ENCODE measurements around the gene CEP57L1. TPM values are rescaled to one million over a fixed set of nuclear protein-coding genes. Genes with fewer than 3 reads are reported as not detected.
"Not testable (repeated sequence)": the region's sequence is repeated elsewhere in the genome, so short reads cannot be mapped to it uniquely, and the experiment has no call there.

CEP57L1 gene
- total and polyA plus RNA-seq, 3 donors from 2014 or later, result 32.5 to 50.6 (median 32.7) TPM

DNA sequence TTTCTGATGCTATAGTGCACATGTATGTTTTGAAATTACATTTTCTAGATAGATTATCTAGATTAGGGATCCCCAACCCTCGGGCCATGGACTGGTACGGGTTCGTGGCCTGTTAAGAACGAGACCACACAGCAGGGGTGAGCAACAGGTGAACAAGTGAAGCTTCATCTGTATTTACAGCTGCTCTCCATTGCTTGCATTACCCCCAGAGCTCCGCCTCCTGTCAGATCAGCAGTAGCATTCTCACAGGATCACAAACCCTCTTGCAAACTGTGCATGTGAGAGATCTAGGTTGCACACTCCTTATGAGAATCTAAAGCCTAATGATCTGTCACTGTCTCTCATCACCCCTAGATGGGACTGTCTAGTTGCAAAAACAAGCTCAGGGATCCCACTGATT is 10.4 kb downstream of the CEP57L1 start:
- no peak for DNase-seq
- H3K27ac ChIP-seq, result no peak overlapping the region
- no peaks in the 10 kb centered on the region for H3K4me1 ChIP-seq
- H3K27me3 ChIP-seq, result no peaks in the 10 kb centered on the region
- H3K36me3 ChIP-seq (ENCODE audit: low read depth, missing control alignments), result no peaks in the 10 kb centered on the region
- intact Hi-C loops (cut with DNase I; ENCODE audit: low total_unique reads), result no loop called here
- TF ChIP-seq, protein P1, sequence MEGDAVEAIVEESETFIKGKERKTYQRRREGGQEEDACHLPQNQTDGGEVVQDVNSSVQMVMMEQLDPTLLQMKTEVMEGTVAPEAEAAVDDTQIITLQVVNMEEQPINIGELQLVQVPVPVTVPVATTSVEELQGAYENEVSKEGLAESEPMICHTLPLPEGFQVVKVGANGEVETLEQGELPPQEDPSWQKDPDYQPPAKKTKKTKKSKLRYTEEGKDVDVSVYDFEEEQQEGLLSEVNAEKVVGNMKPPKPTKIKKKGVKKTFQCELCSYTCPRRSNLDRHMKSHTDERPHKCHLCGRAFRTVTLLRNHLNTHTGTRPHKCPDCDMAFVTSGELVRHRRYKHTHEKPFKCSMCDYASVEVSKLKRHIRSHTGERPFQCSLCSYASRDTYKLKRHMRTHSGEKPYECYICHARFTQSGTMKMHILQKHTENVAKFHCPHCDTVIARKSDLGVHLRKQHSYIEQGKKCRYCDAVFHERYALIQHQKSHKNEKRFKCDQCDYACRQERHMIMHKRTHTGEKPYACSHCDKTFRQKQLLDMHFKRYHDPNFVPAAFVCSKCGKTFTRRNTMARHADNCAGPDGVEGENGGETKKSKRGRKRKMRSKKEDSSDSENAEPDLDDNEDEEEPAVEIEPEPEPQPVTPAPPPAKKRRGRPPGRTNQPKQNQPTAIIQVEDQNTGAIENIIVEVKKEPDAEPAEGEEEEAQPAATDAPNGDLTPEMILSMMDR (IDR thresholded peaks at IDR 0.05), result no peak
- TF ChIP-seq POLR2A (IDR thresholded peaks at IDR 0.05), result no peak
- no peaks in the 10 kb centered on the region for H3K9me3 ChIP-seq
- WGBS, 2 donors, result 93 to 95% methylated on average over 5 of the region's 5 CpGs
- H3K4me3 ChIP-seq, result no peak overlapping the region

DNA sequence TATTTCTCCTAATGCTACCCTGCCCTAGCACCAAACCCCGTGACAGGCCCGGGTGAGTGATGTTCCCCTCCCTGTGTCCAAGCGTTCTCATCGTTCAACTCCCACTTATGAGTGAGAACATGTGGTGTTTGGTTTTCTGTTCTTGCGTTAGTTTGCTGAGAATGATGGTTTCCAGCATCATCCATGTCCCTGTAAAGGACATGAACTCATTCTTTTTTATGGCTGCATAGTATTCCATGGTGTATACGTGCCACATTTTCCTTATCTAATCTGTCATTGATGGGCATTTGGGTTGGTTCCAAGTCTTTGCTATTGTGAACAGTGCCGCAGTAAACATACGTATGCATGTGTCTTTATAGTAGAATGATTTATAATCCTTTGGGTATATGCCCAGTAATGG is 14.4 kb downstream of the CEP57L1 start:
- DNase-seq; H3K4me3 ChIP-seq; H3K9me3 ChIP-seq; intact Hi-C loops (cut with DNase I; ENCODE audit: low total_unique reads); H3K36me3 ChIP-seq (ENCODE audit: low read depth, missing control alignments); H3K27me3 ChIP-seq; H3K4me1 ChIP-seq; H3K27ac ChIP-seq: not testable (repeated sequence)
- 93 to 95% methylated on average over 8 of the region's 8 CpGs for WGBS, 2 donors

DNA sequence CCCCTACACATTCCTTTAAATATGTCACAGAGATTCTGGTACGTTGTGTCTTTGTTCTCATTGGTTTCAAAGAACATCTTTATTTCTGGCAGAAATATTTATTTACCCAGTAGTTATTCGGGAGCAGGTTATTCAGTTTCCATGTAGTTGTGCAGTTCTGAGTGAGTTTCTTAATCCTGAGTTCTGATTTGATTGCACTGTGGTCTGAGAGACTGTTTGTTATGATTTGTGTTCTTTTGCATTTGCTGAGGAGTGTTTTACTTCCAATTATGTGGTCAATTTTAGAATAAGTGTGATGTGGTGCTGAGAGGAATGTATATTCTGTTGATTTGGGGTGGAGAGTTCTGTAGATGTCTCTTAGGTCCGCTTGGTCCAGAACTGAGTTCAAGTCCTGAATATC is 17.4 kb downstream of the CEP57L1 start:
- intact Hi-C loops (cut with DNase I; ENCODE audit: low total_unique reads); H3K27me3 ChIP-seq; DNase-seq; H3K27ac ChIP-seq; H3K4me3 ChIP-seq; H3K4me1 ChIP-seq; H3K9me3 ChIP-seq; H3K36me3 ChIP-seq (ENCODE audit: low read depth, missing control alignments): not testable (repeated sequence)
- WGBS, 2 donors, result 82 to 83% methylated on average over 3 of the region's 3 CpGs

DNA sequence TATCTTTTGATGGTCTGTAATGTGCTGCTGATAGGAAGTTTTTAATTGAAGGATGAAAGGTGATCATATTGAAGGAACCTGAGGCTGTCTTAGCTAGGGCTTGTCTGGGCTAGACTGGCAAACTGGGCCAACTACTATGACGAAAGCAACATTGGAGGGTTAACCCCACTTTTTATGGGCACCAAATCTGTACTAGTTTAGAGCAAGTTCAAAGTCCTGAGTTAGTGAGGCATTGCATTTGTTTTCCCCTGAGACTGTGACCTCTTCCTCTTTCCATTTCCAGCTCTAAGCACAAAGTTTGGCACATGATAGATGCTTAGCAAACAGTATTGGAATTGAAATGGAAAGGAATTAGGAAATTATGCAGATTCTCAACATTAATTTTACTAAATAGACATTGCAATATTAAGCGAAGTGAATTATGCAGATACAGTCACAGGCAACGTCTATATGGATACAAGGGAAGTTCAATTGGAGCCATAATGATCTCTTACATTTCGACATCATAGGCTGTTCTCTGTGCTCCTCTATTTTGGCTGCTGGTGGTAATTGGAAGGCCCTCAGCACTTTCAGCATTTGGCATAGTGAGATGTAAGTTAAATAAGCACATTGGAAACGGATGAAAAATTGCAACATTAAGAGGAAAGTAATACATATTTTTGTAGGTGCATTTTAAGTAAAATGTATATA is 22.2 kb downstream of the CEP57L1 start:
- TF ChIP-seq, protein P1 (IDR thresholded peaks at IDR 0.05), result no peak
- TF ChIP-seq POLR2A (IDR thresholded peaks at IDR 0.05), result no peak
- WGBS, 2 donors, result 69 to 71% methylated on average over 5 of the region's 5 CpGs
- no peak overlapping the region for H3K4me3 ChIP-seq

DNA sequence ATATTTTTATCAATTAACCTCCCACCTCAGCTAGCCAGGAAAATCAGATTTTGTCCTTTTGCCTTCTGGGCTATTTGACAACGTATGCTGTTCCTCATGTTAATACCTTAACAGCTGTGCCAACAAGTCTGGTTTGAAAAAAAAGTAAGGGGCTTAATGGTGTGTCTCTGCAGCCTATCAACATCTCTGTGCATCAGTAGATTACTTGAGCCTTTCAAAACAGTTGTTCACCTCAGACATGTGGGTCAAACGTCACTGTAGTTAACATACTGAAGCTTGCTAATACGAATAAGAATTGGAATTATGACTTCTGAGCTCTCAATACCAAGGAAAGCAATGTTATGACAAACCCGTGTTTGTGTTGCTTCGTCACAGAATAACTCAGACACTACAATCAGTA is 23.0 kb downstream of the CEP57L1 start:
- H3K4me3 ChIP-seq, result no peak overlapping the region
- WGBS, 2 donors, result 67 to 73% methylated on average over 5 of the region's 5 CpGs
- intact Hi-C loops (cut with DNase I; ENCODE audit: low total_unique reads), result no loop called here
- DNase-seq, result no peak
- no peaks in the 10 kb centered on the region for H3K4me1 ChIP-seq
- H3K27me3 ChIP-seq, result no peaks in the 10 kb centered on the region
- H3K36me3 ChIP-seq (ENCODE audit: low read depth, missing control alignments), result no peaks in the 10 kb centered on the region
- no peak overlapping the region for H3K27ac ChIP-seq
- TF ChIP-seq POLR2A (IDR thresholded peaks at IDR 0.05), result no peak
- TF ChIP-seq, protein P1 (IDR thresholded peaks at IDR 0.05), result no peak
- H3K9me3 ChIP-seq, result no peaks in the 10 kb centered on the region

More for the DNA sequence above, 22.2 kb downstream of the CEP57L1 start:
- intact Hi-C loops (cut with DNase I; ENCODE audit: low total_unique reads), result no loop called here
- no peaks in the 10 kb centered on the region for H3K27me3 ChIP-seq
- no peaks in the 10 kb centered on the region for H3K9me3 ChIP-seq
- DNase-seq, result no peak
- H3K27ac ChIP-seq, result no peak overlapping the region
- no peaks in the 10 kb centered on the region for H3K4me1 ChIP-seq
- H3K36me3 ChIP-seq (ENCODE audit: low read depth, missing control alignments), result no peaks in the 10 kb centered on the region

DNA sequence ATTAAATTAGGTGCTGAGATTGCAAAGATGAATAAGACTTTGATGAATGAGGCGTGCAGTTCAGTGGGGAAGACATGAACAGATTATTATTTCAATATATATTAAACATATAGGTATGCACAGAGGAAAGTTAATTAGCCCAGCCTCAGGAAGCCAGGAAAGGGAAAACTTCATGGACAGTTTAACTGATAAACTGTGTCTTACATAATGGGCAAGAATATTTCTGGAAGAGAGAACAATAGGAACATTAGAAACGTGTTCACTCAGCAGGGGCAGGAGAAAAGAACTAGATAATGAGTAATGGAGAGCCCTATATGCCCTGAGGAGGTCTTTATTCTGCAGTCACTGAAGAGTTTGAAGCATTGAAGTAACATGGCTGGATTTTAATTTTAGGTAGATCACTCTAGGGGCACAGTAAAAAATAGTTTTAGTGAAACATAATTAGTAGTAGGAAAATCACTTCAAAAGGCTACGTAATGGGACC is 23.6 kb downstream of the CEP57L1 start:
- no peak for DNase-seq
- 78 to 79% methylated on average over 3 of the region's 3 CpGs for WGBS, 2 donors
- H3K27me3 ChIP-seq, result no peaks in the 10 kb centered on the region
- TF ChIP-seq, protein P1 (IDR thresholded peaks at IDR 0.05), result no peak
- no peak for TF ChIP-seq POLR2A (IDR thresholded peaks at IDR 0.05)
- no peaks in the 10 kb centered on the region for H3K9me3 ChIP-seq
- H3K36me3 ChIP-seq (ENCODE audit: low read depth, missing control alignments), result no peaks in the 10 kb centered on the region
- no peak overlapping the region for H3K27ac ChIP-seq
- H3K4me3 ChIP-seq, result no peak overlapping the region
- intact Hi-C loops (cut with DNase I; ENCODE audit: low total_unique reads), result no loop called here
- no peaks in the 10 kb centered on the region for H3K4me1 ChIP-seq
